Transverse colon (tissue), 3 donors: ENCODE results near the gene FUS.

Source experiments
- CTCF ChIP-seq, 5 experiments: fragments of 200-600 bp in 3 of 5; fragments of 450-650 bp in 2 of 5; sonication (generic) in 3 of 5; IDR thresholded peaks; 1 replicate in 2 of 5; 2 replicates in 3 of 5; pipeline ENCODE4 v1.5.1; 2016 to 2017; ENCODE audit warnings: antibody characterized with exemption in 5 of 5, inconsistent platforms in 3 of 5, mild to moderate bottlenecking in 2 of 5, moderate library complexity in 1 of 5
- EP300 ChIP-seq: sonication (generic); formaldehyde crosslinking; IDR thresholded peaks from one replicate; pipeline ENCODE4 v1.6.1; 2017; ENCODE audit warnings: antibody characterized with exemption, low read depth

- TF ChIP-seq CTCF (IDR thresholded peaks at IDR 0.05): no peak
- TF ChIP-seq EP300: no peak
These were observed 5.4 kb downstream of the FUS start for GRCh38 chr16:31185339-31185738.
